ENCODE data around the gene ABHD12.

GRCh38 chr20:25397821-25398220 lies 7.2 kb upstream of the ABHD12 start:
- TF ChIP-seq, protein P1, sequence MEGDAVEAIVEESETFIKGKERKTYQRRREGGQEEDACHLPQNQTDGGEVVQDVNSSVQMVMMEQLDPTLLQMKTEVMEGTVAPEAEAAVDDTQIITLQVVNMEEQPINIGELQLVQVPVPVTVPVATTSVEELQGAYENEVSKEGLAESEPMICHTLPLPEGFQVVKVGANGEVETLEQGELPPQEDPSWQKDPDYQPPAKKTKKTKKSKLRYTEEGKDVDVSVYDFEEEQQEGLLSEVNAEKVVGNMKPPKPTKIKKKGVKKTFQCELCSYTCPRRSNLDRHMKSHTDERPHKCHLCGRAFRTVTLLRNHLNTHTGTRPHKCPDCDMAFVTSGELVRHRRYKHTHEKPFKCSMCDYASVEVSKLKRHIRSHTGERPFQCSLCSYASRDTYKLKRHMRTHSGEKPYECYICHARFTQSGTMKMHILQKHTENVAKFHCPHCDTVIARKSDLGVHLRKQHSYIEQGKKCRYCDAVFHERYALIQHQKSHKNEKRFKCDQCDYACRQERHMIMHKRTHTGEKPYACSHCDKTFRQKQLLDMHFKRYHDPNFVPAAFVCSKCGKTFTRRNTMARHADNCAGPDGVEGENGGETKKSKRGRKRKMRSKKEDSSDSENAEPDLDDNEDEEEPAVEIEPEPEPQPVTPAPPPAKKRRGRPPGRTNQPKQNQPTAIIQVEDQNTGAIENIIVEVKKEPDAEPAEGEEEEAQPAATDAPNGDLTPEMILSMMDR (conservative IDR thresholded peaks at IDR 0.05 in 1 of 2, IDR thresholded peaks at IDR 0.05 in 1 of 2; ENCODE audit: low read depth in 1 of 2, low read length in 2 of 2) = no peak
- TF ChIP-seq EZH2 (IDR thresholded peaks at IDR 0.05; ENCODE audit: low read length, missing control alignments) = no peak
